K562 (cell line): ENCODE results near the gene TSPYL6. TPM values are rescaled to one million over a fixed set of nuclear protein-coding genes. Genes with fewer than 3 reads are reported as not detected.

ENCODE experiments used
- BACH1 ChIP-seq: fragments of 200-800 bp; sonication (Bioruptor generic); IDR thresholded peaks from 2 replicates; pipeline ENCODE4 v1.6.1; 2016; ENCODE audit warnings: missing genetic modification characterization, missing compliant biosample characterization
- CBFA2T2 ChIP-seq: fragments of 450-650 bp; conservative IDR thresholded peaks from 2 replicates; pipeline ENCODE4 v1.6.1; 2017; ENCODE audit warnings: mild to moderate bottlenecking
- CHD2 ChIP-seq: IDR thresholded peaks from 2 replicates; pipeline ENCODE4 v1.6.1; 2011; ENCODE audit warnings: low read depth, low read length
- DLX4 ChIP-seq: fragments of 250-450 bp; sonication (Bioruptor Pico); IDR thresholded peaks from 2 replicates; pipeline ENCODE4 v1.6.1; 2021; ENCODE audit warnings: mild to moderate bottlenecking
- EHMT2 ChIP-seq: fragments of 450-650 bp; IDR thresholded peaks from 2 replicates; pipeline ENCODE4 v1.6.1; 2018; ENCODE audit warnings: antibody characterized with exemption
- EP300 ChIP-seq: IDR thresholded peaks from 2 replicates; pipeline ENCODE4 v1.6.1; 2012; ENCODE audit warnings: low read length, improper control_type of control experiment
- GTF2B ChIP-seq: IDR thresholded peaks from 2 replicates; pipeline ENCODE4 v1.6.1; 2011; ENCODE audit not compliant: insufficient read length; ENCODE audit errors: extremely low read depth
- GTF2E2 ChIP-seq: fragments of 200-800 bp; sonication (Bioruptor generic); IDR thresholded peaks from 2 replicates; pipeline ENCODE4 v1.6.1; 2016; ENCODE audit warnings: missing genetic modification characterization, missing compliant biosample characterization
- HDAC1 ChIP-seq, 2 experiments: fragments of 450-650 bp; IDR thresholded peaks; 2 replicates each; pipeline ENCODE4 v1.6.1; 2016 to 2017; ENCODE audit warnings: inconsistent platforms in 1 of 2, mild to moderate bottlenecking in 1 of 2, moderate library complexity in 1 of 2
- JUND ChIP-seq, 2 experiments: IDR thresholded peaks; 2 replicates in 1 of 2; 3 replicates in 1 of 2; pipeline ENCODE4 v1.6.1; 2011; ENCODE audit warnings: borderline replicate concordance in 2 of 2, low read depth in 2 of 2, low read length in 2 of 2, improper control_type of control experiment in 1 of 2, missing biosample characterization in 1 of 2, missing genetic modification characterization in 1 of 2, missing genetic modification reagents in 1 of 2
- KLF16 ChIP-seq: IDR thresholded peaks from 2 replicates; pipeline ENCODE4 v1.6.1; 2016; ENCODE audit warnings: antibody characterized with exemption
- MECOM ChIP-seq: fragments of 250-450 bp; sonication (Bioruptor Pico); IDR thresholded peaks from 2 replicates; pipeline ENCODE4 v1.8.0; 2022; ENCODE audit warnings: inconsistent platforms
- MEIS2 ChIP-seq: fragments of 450-650 bp; IDR thresholded peaks from 2 replicates; pipeline ENCODE4 v1.6.1; 2014; ENCODE audit warnings: mild to moderate bottlenecking; ENCODE audit not compliant: partially characterized antibody
- MTA2 ChIP-seq: fragments of 450-650 bp; IDR thresholded peaks from 2 replicates; pipeline ENCODE4 v1.6.1; 2016; ENCODE audit warnings: low read depth
- NFIC ChIP-seq: fragments of 450-650 bp; IDR thresholded peaks from 2 replicates; pipeline ENCODE4 v1.6.1; 2017; ENCODE audit warnings: mild to moderate bottlenecking, inconsistent platforms
- PBX2 ChIP-seq, 2 experiments: IDR thresholded peaks in 1 of 2; conservative IDR thresholded peaks in 1 of 2; 2 replicates each; pipeline ENCODE4 v1.6.1; 2016; ENCODE audit warnings: low read depth in 2 of 2, mild to moderate bottlenecking in 1 of 2, missing compliant biosample characterization in 1 of 2, missing genetic modification characterization in 1 of 2, moderate library complexity in 1 of 2
- PML ChIP-seq: IDR thresholded peaks from 2 replicates; pipeline ENCODE4 v1.6.1; 2012; ENCODE audit warnings: low read length, inconsistent platforms
- RCOR1 ChIP-seq, 2 experiments: IDR thresholded peaks; 2 replicates each; pipeline ENCODE4 v1.6.1; 2012; ENCODE audit warnings: low read depth in 2 of 2, low read length in 2 of 2, borderline replicate concordance in 1 of 2, improper control_type of control experiment in 1 of 2
- SMAD4 ChIP-seq: fragments of 250-450 bp; sonication (Bioruptor Pico); conservative IDR thresholded peaks from 2 replicates; pipeline ENCODE4 v1.8.0; 2021; ENCODE audit warnings: inconsistent platforms, mild to moderate bottlenecking, moderate library complexity
- SMARCA4 ChIP-seq: fragments of 450-650 bp; IDR thresholded peaks from 2 replicates; pipeline ENCODE4 v1.6.1; 2016
- STAT5A ChIP-seq: IDR thresholded peaks from 2 replicates; pipeline ENCODE4 v1.6.1; 2012; ENCODE audit warnings: low read length, inconsistent platforms, borderline replicate concordance
- TCF3 ChIP-seq: sonication (generic); formaldehyde crosslinking; IDR thresholded peaks from 2 replicates; pipeline ENCODE4 v1.4.0; 2020; ENCODE audit warnings: mild to moderate bottlenecking, missing genetic modification reagents
- TRIM24 ChIP-seq, 2 experiments: fragments of 450-650 bp; IDR thresholded peaks; 2 replicates each; pipeline ENCODE4 v1.6.1; 2016
- ZKSCAN8 ChIP-seq: fragments of 200-800 bp; sonication (Bioruptor generic); IDR thresholded peaks from 2 replicates; pipeline ENCODE4 v1.6.1; 2016; ENCODE audit warnings: missing genetic modification characterization, missing compliant biosample characterization
- ZNF24 ChIP-seq: fragments of 450-650 bp; IDR thresholded peaks from 2 replicates; pipeline ENCODE4 v1.6.1; 2016
- ZNF398 ChIP-seq: fragments of 250-450 bp; sonication (Bioruptor Pico); IDR thresholded peaks from 2 replicates; pipeline ENCODE4 v1.8.0; 2021; ENCODE audit warnings: moderate library complexity, mild to moderate bottlenecking, inconsistent platforms
- polyA plus RNA-seq, 8 experiments: library from polyadenylated mRNA; depleted of rRNA in 4 of 8; stranded (reverse) in 5 of 8; unstranded in 3 of 8; fragments of >200 nt; fragmentation: Nextera tagmentation in 2 of 8; fragmentation: Illumina TruSeq in 1 of 8; extraction: Ambion mirVana in 2 of 8; extraction: Trizol in 1 of 8; gene quantifications; 2 replicates each; pipeline versions ENCODE4 v1.2.1 to v1.2.3, GENCODE V29; 2011 to 2014; ENCODE audit warnings: inconsistent platforms in 1 of 8, missing spikeins in 1 of 8
- total RNA-seq, 7 experiments: library from RNA; depleted of rRNA in 6 of 7; stranded (reverse); fragments of >200 nt in 6 of 7; fragmentation: Illumina TruSeq in 2 of 7; extraction: Trizol in 2 of 7; gene quantifications; 2 replicates each; pipeline versions ENCODE4 v1.2.1 to v1.2.3, GENCODE V29; 2011 to 2021; ENCODE audit warnings: low replicate concordance in 1 of 7

TSPYL6 gene
- total and polyA plus RNA-seq, 9 of the 15 experiments (the other 6 are each of a cell fraction or from before 2014, with no cell fraction given), result 1.5 to 10.1 (median 7.6) TPM

- TF ChIP-seq JUND (IDR thresholded peaks at IDR 0.05; ENCODE audit: borderline replicate concordance, low read depth, low read length) (peak; percentile 36; the same call in 1 of the 2 replicates), JUND (tag; IDR thresholded peaks at IDR 0.05; ENCODE audit: borderline replicate concordance, low read depth, low read length) (no peak; the same call in 2 of the 3 replicates), SMARCA4 (peak; percentile 65), CHD2 (no peak), MTA2 (peak; percentile 60), EP300 (0 out of 2 replicates have a peak, but pooled peaks have one; percentile 68), TRIM24 (IDR thresholded peaks at IDR 0.05) (peak; percentile 54 to 55; a peak in 2 of 4 replicates), ZNF24 (no peak), GTF2B (no peak), DLX4 (CRISPR knock-in tag) (no peak), MECOM (CRISPR knock-in tag) (peak; percentile 21; the same call in 1 of the 2 replicates), PBX2 (CRISPR knock-in tag; IDR thresholded peaks at IDR 0.05; ENCODE audit: low read depth) (no peak), PBX2 (tag; conservative IDR thresholded peaks at IDR 0.05; ENCODE audit: low read depth) (peak; percentile 81), GTF2E2 (tag) (no peak), PML (0 out of 2 replicates have a peak, but pooled peaks have one; percentile 40), ZNF398 (CRISPR knock-in tag) (no peak), ZKSCAN8 (CRISPR knock-in tag) (0 out of 2 replicates have a peak, but pooled peaks have one; percentile 28), SMAD4 (CRISPR knock-in tag) (0 out of 2 replicates have a peak, but pooled peaks have one; percentile 26), NFIC (peak; percentile 20; the same call in 1 of the 2 replicates), STAT5A (peak; percentile 49), HDAC1 (IDR thresholded peaks at IDR 0.05) (0 out of 4 replicates have a peak, but pooled peaks of 1 of the 2 experiments have one; percentile 32), CBFA2T2 (peak; percentile 48), MEIS2 (peak; percentile 90), KLF16 (peak; percentile 89), EHMT2 (no peak), BACH1 (no peak), RCOR1 (IDR thresholded peaks at IDR 0.05; ENCODE audit: borderline replicate concordance in 1 of 2, low read depth in 2 of 2, low read length in 2 of 2) (peak in 1 of 2 experiments; percentile 58; a peak in 1 of 4 replicates), TCF3 (CRISPR knock-in tag) (peak; percentile 71)
These were observed 28.2 kb downstream of the TSPYL6 start (continued) for GRCh38 chr2:54227798-54228197.
